OCI-LY7 (cell line): Measurements from ENCODE around the gene SNX27.

ENCODE experiments used
- EZH2phosphoT487 ChIP-seq: fragments of 200-600 bp; sonication (generic); IDR thresholded peaks from 2 replicates; pipeline ENCODE4 v1.6.1; 2018; ENCODE audit warnings: low read depth, borderline replicate concordance, mild to moderate bottlenecking, mixed run types, antibody characterized with exemption, low read length, moderate library complexity, mixed read lengths
- TF ChIP-seq, protein P1 (sequence below): fragments of 200-600 bp; sonication (generic); conservative IDR thresholded peaks from 2 replicates; pipeline ENCODE4 v1.5.1; 2014; ENCODE audit warnings: mild to moderate bottlenecking, antibody characterized with exemption, low read length, moderate library complexity, mixed read lengths

DNA sequence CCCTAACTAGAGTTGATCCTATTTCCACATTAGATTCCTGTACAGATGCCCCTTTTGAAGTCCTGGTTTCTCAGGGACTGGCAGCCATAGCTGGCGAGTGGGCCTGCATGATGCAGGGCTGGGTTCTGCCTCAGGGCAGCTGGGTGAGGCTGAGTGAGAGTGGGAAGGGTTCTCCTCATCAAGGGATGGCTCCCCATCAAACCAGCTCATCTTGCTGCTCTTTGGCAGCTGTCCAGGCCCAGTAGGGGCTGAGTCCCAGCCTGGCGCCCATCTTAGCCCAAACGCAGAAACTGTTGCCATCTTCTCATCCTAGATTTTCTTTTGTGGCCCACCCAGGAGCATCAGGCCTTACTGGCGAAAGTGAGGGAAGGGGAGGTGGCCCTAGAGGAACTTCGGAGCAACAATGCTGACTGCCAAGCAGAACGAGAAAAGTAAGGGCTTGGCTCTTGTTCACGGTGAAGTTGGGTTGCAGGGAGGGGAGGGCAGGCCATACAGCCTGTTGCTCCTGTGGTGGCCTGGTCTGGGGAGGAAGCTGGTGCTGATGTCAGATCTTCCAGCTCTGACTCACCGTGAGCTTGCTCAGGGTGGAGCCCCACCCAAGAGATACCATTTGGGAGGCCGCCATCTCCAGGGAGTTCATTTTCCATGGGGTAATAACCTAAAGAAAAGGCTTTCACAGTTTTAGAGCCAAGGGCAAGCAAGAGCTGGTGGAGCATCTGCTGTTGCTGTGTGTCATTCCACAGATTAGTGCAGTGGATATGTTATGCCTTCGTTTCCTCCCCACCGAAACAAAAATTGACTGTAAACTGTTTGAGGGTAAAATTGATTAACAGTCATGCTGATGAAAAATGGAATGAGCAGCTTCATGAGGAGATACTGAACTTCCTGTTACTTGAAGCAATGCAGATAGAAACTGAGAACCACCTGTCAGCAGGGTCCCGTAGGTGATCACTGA, 37.0 kb upstream of the SNX27 start:
- TF ChIP-seq, protein P1, sequence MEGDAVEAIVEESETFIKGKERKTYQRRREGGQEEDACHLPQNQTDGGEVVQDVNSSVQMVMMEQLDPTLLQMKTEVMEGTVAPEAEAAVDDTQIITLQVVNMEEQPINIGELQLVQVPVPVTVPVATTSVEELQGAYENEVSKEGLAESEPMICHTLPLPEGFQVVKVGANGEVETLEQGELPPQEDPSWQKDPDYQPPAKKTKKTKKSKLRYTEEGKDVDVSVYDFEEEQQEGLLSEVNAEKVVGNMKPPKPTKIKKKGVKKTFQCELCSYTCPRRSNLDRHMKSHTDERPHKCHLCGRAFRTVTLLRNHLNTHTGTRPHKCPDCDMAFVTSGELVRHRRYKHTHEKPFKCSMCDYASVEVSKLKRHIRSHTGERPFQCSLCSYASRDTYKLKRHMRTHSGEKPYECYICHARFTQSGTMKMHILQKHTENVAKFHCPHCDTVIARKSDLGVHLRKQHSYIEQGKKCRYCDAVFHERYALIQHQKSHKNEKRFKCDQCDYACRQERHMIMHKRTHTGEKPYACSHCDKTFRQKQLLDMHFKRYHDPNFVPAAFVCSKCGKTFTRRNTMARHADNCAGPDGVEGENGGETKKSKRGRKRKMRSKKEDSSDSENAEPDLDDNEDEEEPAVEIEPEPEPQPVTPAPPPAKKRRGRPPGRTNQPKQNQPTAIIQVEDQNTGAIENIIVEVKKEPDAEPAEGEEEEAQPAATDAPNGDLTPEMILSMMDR: no peak
- no peak for TF ChIP-seq EZH2phosphoT487
